ENCODE data around the gene ABCA5. TPM values are rescaled to one million over a fixed set of nuclear protein-coding genes. Genes with fewer than 3 reads are reported as not detected.

The ABCA5 gene
- total and polyA plus RNA-seq, 7 donors = 8.7 to 81.5 (median 54.9) TPM

DNA sequence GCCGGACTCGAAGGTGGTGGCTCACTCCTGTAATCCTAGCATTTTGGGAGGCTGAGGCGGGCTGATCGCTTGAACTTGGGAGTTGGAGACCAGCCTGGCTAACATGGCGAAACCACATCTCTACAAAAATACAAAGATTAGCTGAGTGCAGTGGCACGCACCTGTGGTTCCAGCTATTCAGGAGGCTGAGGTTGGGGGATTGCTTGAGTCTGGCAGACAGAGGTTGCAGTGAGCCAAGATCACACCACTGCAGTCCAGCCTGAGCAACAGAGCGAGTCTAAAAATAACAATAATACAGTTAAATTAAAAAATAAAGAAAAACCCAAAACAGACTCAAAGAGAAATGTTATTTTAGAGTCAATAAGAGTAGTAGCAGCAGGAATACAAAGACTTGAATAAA is 29.7 kb upstream of the ABCA5 start:
- ATAC-seq (peak; percentile 41 to 70 (median 56)), DNase-seq (no peak)
- intact Hi-C loops (cut with DNase I) = loop anchor here in 1 of 2 donors (10.0 kb wide), 1 partner anchor 148 kb away; no protein-coding TSS in a partner anchor
- peaks cover 9% of the 10 kb centered on the region for H3K4me1 ChIP-seq
- 80 to 93% (median 81%) methylated on average over 7 of the region's 7 CpGs for WGBS, 3 donors
- TF ChIP-seq, protein P1, sequence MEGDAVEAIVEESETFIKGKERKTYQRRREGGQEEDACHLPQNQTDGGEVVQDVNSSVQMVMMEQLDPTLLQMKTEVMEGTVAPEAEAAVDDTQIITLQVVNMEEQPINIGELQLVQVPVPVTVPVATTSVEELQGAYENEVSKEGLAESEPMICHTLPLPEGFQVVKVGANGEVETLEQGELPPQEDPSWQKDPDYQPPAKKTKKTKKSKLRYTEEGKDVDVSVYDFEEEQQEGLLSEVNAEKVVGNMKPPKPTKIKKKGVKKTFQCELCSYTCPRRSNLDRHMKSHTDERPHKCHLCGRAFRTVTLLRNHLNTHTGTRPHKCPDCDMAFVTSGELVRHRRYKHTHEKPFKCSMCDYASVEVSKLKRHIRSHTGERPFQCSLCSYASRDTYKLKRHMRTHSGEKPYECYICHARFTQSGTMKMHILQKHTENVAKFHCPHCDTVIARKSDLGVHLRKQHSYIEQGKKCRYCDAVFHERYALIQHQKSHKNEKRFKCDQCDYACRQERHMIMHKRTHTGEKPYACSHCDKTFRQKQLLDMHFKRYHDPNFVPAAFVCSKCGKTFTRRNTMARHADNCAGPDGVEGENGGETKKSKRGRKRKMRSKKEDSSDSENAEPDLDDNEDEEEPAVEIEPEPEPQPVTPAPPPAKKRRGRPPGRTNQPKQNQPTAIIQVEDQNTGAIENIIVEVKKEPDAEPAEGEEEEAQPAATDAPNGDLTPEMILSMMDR (IDR thresholded peaks at IDR 0.05) = no peak
- H3K9me3 ChIP-seq = no peaks in the 10 kb centered on the region
- no peaks in the 10 kb centered on the region for H3K36me3 ChIP-seq (ENCODE audit: insufficient read depth in 1 of 2, low read depth in 1 of 2)
- no peak overlapping the region for H3K4me3 ChIP-seq
- H3K27me3 ChIP-seq (ENCODE audit: insufficient read depth in 3 of 3, low read length in 2 of 3) = no peaks in the 10 kb centered on the region
- peak overlapping the region; percentile 62 for H3K27ac ChIP-seq

DNA sequence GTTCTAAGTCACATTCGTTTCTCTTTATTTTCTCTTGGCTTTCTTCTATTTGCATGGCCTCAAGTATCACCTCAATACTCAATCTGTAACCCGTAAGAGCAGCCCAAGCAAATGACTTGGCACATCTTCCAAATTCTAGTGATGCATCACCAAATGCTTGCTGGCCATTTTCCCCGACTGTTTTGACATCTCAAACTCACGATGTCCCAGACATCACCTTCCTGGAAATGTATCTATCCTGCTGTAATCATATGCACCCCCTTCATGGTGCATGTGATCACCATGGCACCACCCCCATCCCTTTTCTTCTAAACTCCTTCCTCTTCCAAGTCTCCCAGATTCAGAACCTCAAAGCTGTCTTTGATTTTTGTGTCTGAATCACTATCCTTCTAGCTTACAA is 24.0 kb upstream of the ABCA5 start:
- H3K27me3 ChIP-seq (ENCODE audit: insufficient read depth in 3 of 3, low read length in 2 of 3) = no peaks in the 10 kb centered on the region
- no peaks in the 10 kb centered on the region for H3K36me3 ChIP-seq (ENCODE audit: insufficient read depth in 1 of 2, low read depth in 1 of 2)
- no peak overlapping the region for H3K4me3 ChIP-seq
- H3K4me1 ChIP-seq = peaks cover 24% of the 10 kb centered on the region
- no peaks in the 10 kb centered on the region for H3K9me3 ChIP-seq
- TF ChIP-seq, protein P1 (IDR thresholded peaks at IDR 0.05) = no peak
- DNase-seq (peak in 1 of 2 donors; percentile 22), ATAC-seq (peak; percentile 33 to 91 (median 90))
- peak overlapping the region; percentile 61 for H3K27ac ChIP-seq
- intact Hi-C loops (cut with DNase I) = loop anchor here in 1 of 2 donors (10.0 kb wide), 1 partner anchor 154 kb away; no protein-coding TSS in a partner anchor
- WGBS, 3 donors = 25 to 43% (median 27%) methylated on average over 4 of the region's 4 CpGs

DNA sequence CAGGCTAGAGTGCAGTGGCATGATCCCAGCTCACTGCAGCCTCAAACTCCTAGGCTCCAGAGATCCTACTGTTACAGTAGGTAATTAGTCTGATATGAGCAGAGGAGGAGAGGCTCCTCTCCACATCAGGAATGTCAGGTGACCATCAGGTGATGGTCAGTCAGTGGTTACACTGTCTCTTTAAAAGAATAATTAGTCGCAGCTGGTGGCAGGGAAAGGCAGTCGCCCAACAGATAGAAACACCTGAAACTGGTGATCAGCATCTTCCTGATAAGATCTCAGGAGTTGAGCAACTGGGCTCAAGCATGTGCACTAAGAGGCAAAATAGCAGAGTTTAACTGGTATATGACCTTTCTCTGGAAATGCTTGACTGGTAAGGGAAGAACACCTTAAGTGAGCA is 21.5 kb upstream of the ABCA5 start:
- intact Hi-C loops (cut with DNase I) = loop anchor here in 1 of 2 donors (5.0 kb wide), 1 partner anchor 64 kb away; the partner anchor contains the start of gene MAP2K6
- peaks cover 28% of the 10 kb centered on the region for H3K4me1 ChIP-seq
- WGBS, 3 donors = 75 to 86% (median 82%) methylated on average over 2 of the region's 2 CpGs
- no peaks in the 10 kb centered on the region for H3K36me3 ChIP-seq (ENCODE audit: insufficient read depth in 1 of 2, low read depth in 1 of 2)
- H3K9me3 ChIP-seq = no peaks in the 10 kb centered on the region
- TF ChIP-seq, protein P1 (IDR thresholded peaks at IDR 0.05) = no peak
- H3K27ac ChIP-seq = no peak overlapping the region
- DNase-seq (no peak), ATAC-seq (no peak)
- H3K27me3 ChIP-seq (ENCODE audit: insufficient read depth in 3 of 3, low read length in 2 of 3) = no peaks in the 10 kb centered on the region
- no peak overlapping the region for H3K4me3 ChIP-seq

DNA sequence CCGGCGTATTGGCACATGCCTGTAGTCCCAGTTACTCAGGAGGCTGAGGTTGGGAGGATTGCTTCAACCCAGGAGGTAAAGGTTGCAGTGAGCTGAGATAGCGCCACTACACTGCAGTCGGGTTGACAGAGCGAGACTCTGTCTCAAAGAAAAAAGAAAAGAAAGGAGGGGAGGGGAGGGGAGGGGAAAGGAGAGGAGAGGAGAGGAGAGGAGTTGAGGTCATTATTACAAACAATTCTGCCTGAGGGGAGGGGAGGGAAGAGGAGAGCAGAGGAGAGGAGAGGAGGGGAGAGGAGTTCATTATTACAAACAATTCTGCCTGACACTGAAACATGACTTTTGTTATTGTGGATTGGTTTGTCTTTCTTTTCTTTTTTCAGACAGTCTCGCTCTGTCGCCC is 19.8 kb upstream of the ABCA5 start:
- WGBS, 3 donors = 70 to 84% (median 74%) methylated on average over 7 of the region's 7 CpGs
- no peaks in the 10 kb centered on the region for H3K27me3 ChIP-seq (ENCODE audit: insufficient read depth in 3 of 3, low read length in 2 of 3)
- TF ChIP-seq, protein P1 (IDR thresholded peaks at IDR 0.05) = no peak
- no peak for DNase-seq
- H3K9me3 ChIP-seq = no peaks in the 10 kb centered on the region
- no peaks in the 10 kb centered on the region for H3K36me3 ChIP-seq (ENCODE audit: insufficient read depth in 1 of 2, low read depth in 1 of 2)
- intact Hi-C loops (cut with DNase I) = loop anchor here in 1 of 2 donors (5.0 kb wide), 1 partner anchor 66 kb away; the partner anchor contains the start of gene MAP2K6
- H3K4me3 ChIP-seq = no peak overlapping the region
- peaks cover 31% of the 10 kb centered on the region for H3K4me1 ChIP-seq
- no peak for ATAC-seq
- H3K27ac ChIP-seq = peak overlapping the region; percentile 90

DNA sequence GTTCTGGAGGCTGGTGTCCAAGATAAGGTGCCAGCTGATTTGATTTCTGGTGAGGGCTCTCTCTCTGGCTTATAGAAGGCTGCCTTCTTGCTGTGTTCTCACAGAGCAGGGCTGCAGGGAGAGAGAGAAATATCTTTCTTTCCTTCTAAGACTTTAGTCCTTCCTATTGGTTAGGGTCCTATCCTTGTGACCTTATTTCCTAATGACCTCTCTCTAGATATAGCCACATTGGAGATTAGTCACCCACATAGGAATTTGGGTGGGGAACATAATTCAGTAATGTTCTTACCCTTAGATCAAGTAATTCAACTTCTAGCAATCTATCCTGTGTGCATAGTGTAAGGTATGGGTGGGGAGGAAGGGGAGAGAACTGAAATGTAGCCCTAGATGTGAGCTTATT is 18.0 kb upstream of the ABCA5 start:
- Histone ChIP-seq H3K27ac (peak overlapping the region; percentile 90), H3K9me3 (no peaks in the 10 kb centered on the region), H3K27me3 (ENCODE audit: insufficient read depth in 3 of 3, low read length in 2 of 3) (no peaks in the 10 kb centered on the region), H3K4me3 (no peak overlapping the region), H3K36me3 (ENCODE audit: insufficient read depth in 1 of 2, low read depth in 1 of 2) (no peaks in the 10 kb centered on the region), H3K4me1 (peaks cover 28% of the 10 kb centered on the region)
- intact Hi-C loops (cut with DNase I) = loop anchor here in 1 of 2 donors (5.0 kb wide), 1 partner anchor 67 kb away; the partner anchor contains the start of gene MAP2K6
- no peak for DNase-seq
- peak in 3 of 4 donors; percentile 11 to 47 (median 36) for ATAC-seq
- TF ChIP-seq, protein P1 (IDR thresholded peaks at IDR 0.05) = no peak
